CD14-positive monocyte (primary cell): ENCODE results near the gene PSG2. TPM values are rescaled to one million over a fixed set of nuclear protein-coding genes. Genes with fewer than 3 reads are reported as not detected.
"Not testable (repeated sequence)": the region's sequence is repeated elsewhere in the genome, so short reads cannot be mapped to it uniquely, and the experiment has no call there.

Experiments
- DNase-seq, 3 donors: peaks; one replicate each; pipeline ENCODE4 v3.0.0-alpha.2; 2011 to 2022
- H2AFZ ChIP-seq: 2 replicates; pipeline ENCODE4 v1.6.0; 2012; ENCODE audit warnings: mild to moderate bottlenecking, low read depth, low read length, inconsistent platforms; ENCODE audit not compliant: insufficient read depth, poor library complexity, severe bottlenecking
- H3K27ac ChIP-seq, 2 donors: 1 replicate in 1 of 2; 2 replicates in 1 of 2; pipeline ENCODE4 v1.5.1; 2012 to 2013; ENCODE audit warnings: low read length in 2 of 2, control low read depth in 1 of 2, inconsistent platforms in 1 of 2, low read depth in 1 of 2, mild to moderate bottlenecking in 1 of 2
- H3K27me3 ChIP-seq, 2 donors: one replicate each; pipeline versions ENCODE4 v1.6.0 to v1.6.1; 2011 to 2013; ENCODE audit warnings: low read length in 2 of 2; ENCODE audit not compliant: control insufficient read depth in 2 of 2, insufficient read depth in 2 of 2
- H3K36me3 ChIP-seq, 2 donors: replicated peaks in 1 of 2; 1 replicate in 1 of 2; 2 replicates in 1 of 2; pipeline versions ENCODE4 v1.5.1 to v1.6.1; 2012 to 2013; ENCODE audit warnings: low read length in 2 of 2, control low read depth in 1 of 2, inconsistent platforms in 1 of 2, mild to moderate bottlenecking in 1 of 2; ENCODE audit not compliant: insufficient read depth in 2 of 2, control insufficient read depth in 1 of 2
- H3K4me1 ChIP-seq, 2 donors: 1 replicate in 1 of 2; 2 replicates in 1 of 2; pipeline versions ENCODE4 v1.5.1 to v1.6.1; 2012 to 2013; ENCODE audit warnings: low read length in 2 of 2, control low read depth in 1 of 2, inconsistent platforms in 1 of 2, mild to moderate bottlenecking in 1 of 2, moderate library complexity in 1 of 2; ENCODE audit not compliant: insufficient read depth in 2 of 2, control insufficient read depth in 1 of 2
- H3K4me2 ChIP-seq: replicated peaks from 2 replicates; pipeline ENCODE3; 2012; ENCODE audit warnings: low read length, moderate library complexity, mild to moderate bottlenecking; ENCODE audit not compliant: poor library complexity, severe bottlenecking; ENCODE audit errors: extremely low read depth
- H3K4me3 ChIP-seq, 3 experiments: fragments of 200-600 bp in 1 of 3; sonication (generic) in 1 of 3; replicated peaks in 1 of 3; 1 replicate in 2 of 3; 2 replicates in 1 of 3; pipeline ENCODE4 v1.5.1; 2011 to 2013; ENCODE audit warnings: low read length in 3 of 3, mild to moderate bottlenecking in 3 of 3, control low read depth in 2 of 3, low read depth in 2 of 3, inconsistent platforms in 1 of 3, moderate library complexity in 1 of 3
- H3K79me2 ChIP-seq: 2 replicates; pipeline ENCODE4 v1.6.0; 2012; ENCODE audit warnings: mild to moderate bottlenecking, control low read depth, inconsistent platforms, low read length, moderate library complexity; ENCODE audit not compliant: insufficient read depth
- H3K9ac ChIP-seq: 2 replicates; pipeline ENCODE4 v1.6.0; 2017; ENCODE audit warnings: low read length, mild to moderate bottlenecking; ENCODE audit not compliant: insufficient read depth, poor library complexity, severe bottlenecking
- H3K9me3 ChIP-seq, 2 donors: replicated peaks in 1 of 2; 1 replicate in 1 of 2; 2 replicates in 1 of 2; pipeline versions ENCODE4 v1.5.1 to v1.6.1; 2012 to 2013; ENCODE audit warnings: low read length in 2 of 2, control low read depth in 1 of 2; ENCODE audit not compliant: control insufficient read depth in 1 of 2, insufficient read depth in 1 of 2
- H4K20me1 ChIP-seq: 2 replicates; pipeline ENCODE4 v1.6.0; 2012; ENCODE audit warnings: mild to moderate bottlenecking, low read length, control low read depth, moderate library complexity; ENCODE audit not compliant: insufficient read depth
- H3K27ac Mint-ChIP-seq, 7 donors: one replicate each; pipeline ENCODE4 v1.8.0; 2020; ENCODE audit warnings: mild to moderate bottlenecking in 7 of 7, mixed read lengths in 7 of 7, moderate library complexity in 6 of 7, inconsistent platforms in 2 of 7
- H3K27me3 Mint-ChIP-seq, 3 donors: one replicate each; pipeline ENCODE4 v1.8.0; 2021 to 2022; ENCODE audit warnings: low read depth in 3 of 3, mild to moderate bottlenecking in 3 of 3, mixed read lengths in 3 of 3, moderate library complexity in 3 of 3, inconsistent platforms in 1 of 3
- H3K36me3 Mint-ChIP-seq, 2 donors: one replicate each; pipeline ENCODE4 v1.8.0; 2020; ENCODE audit warnings: mixed read lengths in 2 of 2, inconsistent platforms in 1 of 2, mild to moderate bottlenecking in 1 of 2
- H3K4me1 Mint-ChIP-seq: one replicate; pipeline ENCODE4 v1.8.0; 2020; ENCODE audit warnings: mild to moderate bottlenecking, mixed read lengths
- H3K4me3 Mint-ChIP-seq, 2 donors: one replicate each; pipeline ENCODE4 v1.8.0; 2020; ENCODE audit warnings: mild to moderate bottlenecking in 2 of 2, mixed read lengths in 2 of 2, moderate library complexity in 1 of 2
- H3K9me3 Mint-ChIP-seq, 7 donors: one replicate each; pipeline ENCODE4 v1.8.0; 2020 to 2022; ENCODE audit warnings: mixed read lengths in 7 of 7, mild to moderate bottlenecking in 6 of 7, moderate library complexity in 6 of 7, inconsistent platforms in 2 of 7
- WGBS: methylation state at CpG from one replicate; pipeline ENCODE4 v1.1.5; 2013; ENCODE audit warnings: missing lambda C conversion rate; ENCODE audit not compliant: insufficient coverage; 5-methylcytosine and 5-hydroxymethylcytosine counted together
- intact Hi-C, 2 donors: fragments of 100-400 bp; cut with micrococcal nuclease; formaldehyde crosslinking; loops; one replicate each; pipeline versions ENCODE4 v1.15.0 to v1.15.1; 2023
- polyA minus RNA-seq: library from RNA; depleted of rRNA, polyadenylated mRNA; stranded (reverse); fragments of >200 nt; gene quantifications from 2 replicates; pipeline ENCODE4 v1.2.3, GENCODE V29; 2012
- polyA plus RNA-seq, 3 donors: library from polyadenylated mRNA; depleted of rRNA in 1 of 3; unstranded in 2 of 3; stranded (reverse) in 1 of 3; fragments of 300-500 nt in 2 of 3; fragments of >200 nt in 1 of 3; fragmentation: Illumina TruSeq in 2 of 3; gene quantifications; 1 replicate in 2 of 3; 2 replicates in 1 of 3; pipeline ENCODE4 v1.2.3, GENCODE V29; 2012 to 2021
- total RNA-seq, 12 experiments: library from RNA in 1 of 12; stranded (reverse) in 1 of 12; fragments of 120-200 nt in 1 of 12; gene quantifications; one replicate each; pipeline ENCODE4 v1.2.4 and lab custom pipeline; 2013 to 2026; ENCODE audit warnings: mixed read lengths in 6 of 12, inconsistent platforms in 1 of 12

PSG2 gene
- total RNA-seq (2013) = not detected
- polyA plus RNA-seq (not detected), polyA minus RNA-seq (not detected in 2 replicates), total RNA-seq (lab: John Stamatoyannopoulos, UW) (0 to 0.45 (median 0.03) reads per million in 11 experiments)

GRCh38 chr19:43082601-43083000, at the start of gene PSG2:
Gene PSG2 (minus strand): TSS chr19:43082701. CDS start chr19:43082569, 132 bp downstream.
- H3K4me1 Mint-ChIP-seq = not testable (repeated sequence)

DNA sequence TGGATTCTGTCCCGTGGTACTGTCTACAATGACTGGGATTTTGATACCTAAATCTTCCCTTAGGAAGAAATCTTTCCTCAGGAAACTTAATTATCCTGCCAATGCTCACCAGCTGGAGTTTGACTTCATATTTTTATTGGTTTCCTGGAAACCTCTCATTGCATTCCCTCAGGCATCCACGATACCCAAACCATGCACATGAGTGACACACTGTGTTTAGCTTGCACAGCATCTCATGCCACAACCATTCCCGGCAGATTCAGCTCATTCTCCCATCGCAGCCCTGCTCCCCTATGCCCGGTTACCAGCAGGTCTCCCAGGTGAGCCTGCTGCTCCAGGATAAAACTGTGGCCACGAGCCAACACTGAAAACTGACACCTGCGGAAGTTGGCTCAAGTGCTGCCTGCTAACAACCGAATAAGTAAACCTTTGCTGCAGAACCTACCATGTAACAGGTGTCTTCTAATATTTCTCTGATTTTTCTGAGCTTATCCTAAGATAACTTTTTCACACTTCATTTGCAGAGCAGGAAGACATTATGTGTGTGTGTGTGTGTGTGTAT, 48.9 kb upstream of the PSG2 start:
- 79% methylated on average over 7 of the region's 8 CpGs for WGBS
- H3K79me2 ChIP-seq, H3K9me3 ChIP-seq, H3K4me3 Mint-ChIP-seq, DNase-seq, H3K36me3 ChIP-seq, H3K4me2 ChIP-seq, H2AFZ ChIP-seq, H3K27me3 Mint-ChIP-seq, H3K27ac ChIP-seq, H3K27ac Mint-ChIP-seq, H3K4me1 Mint-ChIP-seq, H4K20me1 ChIP-seq, H3K4me1 ChIP-seq, intact Hi-C loops, H3K4me3 ChIP-seq, H3K36me3 Mint-ChIP-seq, H3K27me3 ChIP-seq, H3K9ac ChIP-seq: not testable (repeated sequence)
- H3K9me3 Mint-ChIP-seq = peaks cover 0 to 13% (median 6%) of the 10 kb centered on the region in 7 donors

More at GRCh38 chr19:43082601-43083000, at the start of gene PSG2:
- H3K9me3 Mint-ChIP-seq, H3K27me3 ChIP-seq, H3K36me3 ChIP-seq, H3K9ac ChIP-seq, H3K27me3 Mint-ChIP-seq, H3K9me3 ChIP-seq, H3K79me2 ChIP-seq, H3K4me1 ChIP-seq, H3K4me3 Mint-ChIP-seq, H3K27ac ChIP-seq, H3K36me3 Mint-ChIP-seq, DNase-seq, H3K4me3 ChIP-seq, intact Hi-C loops, H4K20me1 ChIP-seq, H3K4me2 ChIP-seq, H2AFZ ChIP-seq: not testable (repeated sequence)
- WGBS = no CpG with 5 or more reads among the region's 2 CpGs
- peak within 1 kb of the TSS in 1 of 7 donors; percentile 5 for H3K27ac Mint-ChIP-seq

- H3K27ac Mint-ChIP-seq = not testable (repeated sequence)
Observed at GRCh38 chr19:43129197-43129596, 46.7 kb upstream of the PSG2 start.

GRCh38 chr19:43127336-43127735, 44.8 kb upstream of the PSG2 start:
- H3K79me2 ChIP-seq, H3K36me3 Mint-ChIP-seq, H3K4me2 ChIP-seq, H3K9ac ChIP-seq, H3K27ac ChIP-seq, H3K9me3 ChIP-seq, intact Hi-C loops, DNase-seq, H3K36me3 ChIP-seq, H3K27ac Mint-ChIP-seq, H2AFZ ChIP-seq, H3K4me3 Mint-ChIP-seq, H3K4me1 Mint-ChIP-seq, H4K20me1 ChIP-seq, H3K27me3 ChIP-seq, H3K4me3 ChIP-seq, H3K27me3 Mint-ChIP-seq, H3K4me1 ChIP-seq: not testable (repeated sequence)
- H3K9me3 Mint-ChIP-seq = peaks cover 0 to 14% (median 11%) of the 10 kb centered on the region in 7 donors
- no CpG with 5 or more reads among the region's 3 CpGs for WGBS

More at GRCh38 chr19:43129197-43129596, 46.7 kb upstream of the PSG2 start:
- H3K4me2 ChIP-seq, H3K4me3 ChIP-seq, H3K27me3 ChIP-seq, H3K4me1 ChIP-seq, H3K79me2 ChIP-seq, H3K36me3 ChIP-seq, DNase-seq, H3K9ac ChIP-seq, H2AFZ ChIP-seq, H3K9me3 ChIP-seq, H3K4me3 Mint-ChIP-seq, H3K27ac ChIP-seq, H4K20me1 ChIP-seq, intact Hi-C loops, H3K27me3 Mint-ChIP-seq, H3K4me1 Mint-ChIP-seq, H3K36me3 Mint-ChIP-seq: not testable (repeated sequence)
- 93% methylated on average over 3 of the region's 7 CpGs for WGBS
- peaks cover 0 to 13% (median 5%) of the 10 kb centered on the region in 7 donors for H3K9me3 Mint-ChIP-seq
